ENCODE measurements around the gene MCF2L.

DNA sequence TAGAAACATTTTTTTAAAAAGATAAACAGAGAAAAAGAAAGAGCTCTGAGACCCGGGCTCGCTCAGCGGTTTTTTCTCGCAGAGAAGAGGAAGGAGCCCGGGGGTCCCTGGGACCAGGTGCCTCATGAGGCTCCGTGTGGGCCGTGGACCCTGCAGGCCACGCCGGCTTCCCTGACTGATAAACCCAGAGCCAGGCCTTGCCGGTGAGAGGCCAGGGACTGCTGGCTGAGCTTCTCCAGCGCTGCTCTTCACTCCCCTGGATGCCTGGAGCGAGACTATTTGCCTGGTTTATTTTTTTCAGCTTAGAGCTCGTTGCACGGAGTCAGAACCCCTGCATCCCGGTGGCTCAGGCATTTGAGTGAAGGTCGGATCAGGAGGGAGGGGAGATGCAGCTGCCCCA, 83.2 kb downstream of the MCF2L start:
- TF ChIP-seq CTCF (IDR thresholded peaks at IDR 0.05) (no peak), POLR2A (IDR thresholded peaks at IDR 0.05) (no peak)
